HEK293T (cell line): ENCODE measurements around the gene TEC.
"Not testable (repeated sequence)": the region's sequence is repeated elsewhere in the genome, so short reads cannot be mapped to it uniquely, and the experiment has no call there.

Experiments used
- CTCF ChIA-PET: fragments of 350-600 bp; formaldehyde crosslinking; extraction: SDS; loops from one replicate; lab custom pipeline; 2021; ENCODE audit warnings: antibody characterized with exemption, inconsistent platforms; lab: Yijun Ruan, JAX
- POLR2A ChIA-PET: fragments of 350-600 bp; formaldehyde crosslinking; extraction: SDS; loops from one replicate; lab custom pipeline; 2020; ENCODE audit warnings: antibody characterized with exemption, inconsistent platforms; lab: Yijun Ruan, JAX
- DNase-seq: peaks from one replicate; pipeline ENCODE4 v3.0.0; 2012; ENCODE audit warnings: mixed read lengths; ENCODE audit errors: extremely low spot score
- ARNT ChIP-seq: fragments of 450-650 bp; IDR thresholded peaks from 2 replicates; pipeline ENCODE4 v1.6.1; 2017; ENCODE audit warnings: mild to moderate bottlenecking
- BHLHE40 ChIP-seq: fragments of 450-650 bp; IDR thresholded peaks from 2 replicates; pipeline ENCODE4 v1.6.1; 2016; ENCODE audit warnings: mild to moderate bottlenecking, moderate library complexity, borderline replicate concordance
- CTBP1 ChIP-seq: fragments of 450-650 bp; IDR thresholded peaks from 2 replicates; pipeline ENCODE4 v1.6.1; 2016; ENCODE audit warnings: borderline replicate concordance
- ELF4 ChIP-seq: fragments of 450-650 bp; IDR thresholded peaks from 2 replicates; pipeline ENCODE4 v1.6.1; 2017; ENCODE audit warnings: antibody characterized with exemption
- FOXA1 ChIP-seq: fragments of 450-650 bp; IDR thresholded peaks from 2 replicates; pipeline ENCODE4 v1.6.1; 2016; ENCODE audit warnings: mild to moderate bottlenecking
- FOXK2 ChIP-seq: fragments of 450-650 bp; IDR thresholded peaks from 2 replicates; pipeline ENCODE4 v1.6.1; 2016; ENCODE audit warnings: mild to moderate bottlenecking
- FOXM1 ChIP-seq: fragments of 450-650 bp; IDR thresholded peaks from 2 replicates; pipeline ENCODE4 v1.6.1; 2017; ENCODE audit warnings: mild to moderate bottlenecking, borderline replicate concordance
- HDGF ChIP-seq: fragments of 450-650 bp; IDR thresholded peaks from 2 replicates; pipeline ENCODE4 v1.6.1; 2017; ENCODE audit warnings: antibody characterized with exemption, borderline replicate concordance
- L3MBTL2 ChIP-seq: fragments of 450-650 bp; conservative IDR thresholded peaks from 2 replicates; pipeline ENCODE4 v1.6.1; 2016; ENCODE audit warnings: mild to moderate bottlenecking
- LEF1 ChIP-seq: fragments of 450-650 bp; IDR thresholded peaks from 2 replicates; pipeline ENCODE4 v1.6.1; 2017; ENCODE audit warnings: mild to moderate bottlenecking, borderline replicate concordance
- NFRKB ChIP-seq: fragments of 450-650 bp; IDR thresholded peaks from 2 replicates; pipeline ENCODE4 v1.6.1; 2016; ENCODE audit warnings: mild to moderate bottlenecking, moderate library complexity
- PKNOX1 ChIP-seq: fragments of 450-650 bp; IDR thresholded peaks from 2 replicates; pipeline ENCODE4 v1.6.1; 2016
- SP1 ChIP-seq: fragments of 450-650 bp; IDR thresholded peaks from 2 replicates; pipeline ENCODE4 v1.6.1; 2017
- SUZ12 ChIP-seq: fragments of 450-650 bp; IDR thresholded peaks from 2 replicates; pipeline ENCODE4 v1.6.1; 2016; ENCODE audit warnings: mild to moderate bottlenecking
- TARDBP ChIP-seq: fragments of 450-650 bp; IDR thresholded peaks from 2 replicates; pipeline ENCODE4 v1.6.1; 2016
- ZNF384 ChIP-seq: fragments of 450-650 bp; IDR thresholded peaks from 2 replicates; pipeline ENCODE4 v1.6.1; 2016

TEC gene

DNA sequence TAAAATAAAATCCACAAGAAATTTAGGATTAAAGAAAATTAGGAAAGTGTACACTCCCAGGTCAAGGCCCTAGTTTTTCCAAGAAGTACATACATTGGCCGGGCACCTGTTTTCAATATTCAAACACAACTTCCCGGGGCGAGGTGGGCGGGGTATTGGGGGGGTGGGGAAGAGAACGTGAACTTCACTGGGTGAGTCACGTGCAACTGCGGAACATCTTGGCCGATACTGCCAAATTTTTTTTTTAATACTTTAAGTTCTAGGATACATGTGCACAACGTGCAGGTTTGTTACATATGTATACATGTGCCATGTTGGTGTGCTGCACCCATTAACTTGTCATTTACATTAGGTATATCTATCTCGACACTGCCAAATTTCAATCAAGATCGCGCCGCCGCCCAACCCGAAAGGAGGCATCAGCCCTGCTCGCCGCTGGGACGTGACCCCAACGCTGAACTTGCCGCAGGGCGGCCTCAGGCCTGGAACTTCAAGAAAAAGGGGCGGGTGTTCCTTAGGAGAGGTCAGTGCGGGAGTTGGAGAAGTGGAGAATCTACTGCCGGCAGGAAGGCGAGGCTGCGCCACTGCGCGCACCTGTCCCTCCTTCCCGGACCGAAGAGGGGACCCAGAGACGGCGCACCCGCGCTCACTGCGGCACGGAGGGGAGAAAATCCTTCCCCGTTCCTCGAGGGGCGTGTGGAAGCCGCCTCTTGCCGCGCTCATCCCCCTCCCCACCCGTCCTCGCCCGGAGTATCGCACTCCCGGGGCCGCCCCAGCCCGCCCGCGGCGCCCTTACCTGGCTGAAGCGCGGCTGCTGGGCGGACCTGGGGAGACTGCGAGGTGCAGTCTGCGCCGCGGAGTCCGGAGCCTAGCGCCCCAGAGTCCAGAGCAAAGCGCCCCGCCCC lies at the start of gene TEC:
TSS of gene TEC (minus strand) at position 883 of the 905 bp plus-strand sequence. CDS start 41,224 bp downstream, outside the sequence.
- ChIA-PET POLR2A (no interaction called here), CTCF (no interaction called here)
- TF ChIP-seq PKNOX1 (no peak), L3MBTL2 (peak; percentile 59)
- peak; percentile 32 for DNase-seq

- peak; percentile 44 for DNase-seq
- ChIA-PET CTCF (no interaction called here), POLR2A (no interaction called here)
- TF ChIP-seq L3MBTL2, result no peak
- TF ChIP-seq SUZ12, result no peak
- TF ChIP-seq FOXM1, result no peak
- no peak for TF ChIP-seq FOXK2
- TF ChIP-seq NFRKB, result no peak
- TF ChIP-seq TARDBP, result no peak
- no peak for TF ChIP-seq LEF1
- no peak for TF ChIP-seq HDGF
- TF ChIP-seq CTBP1, result no peak
- no peak for TF ChIP-seq SP1
- TF ChIP-seq FOXA1, result no peak
- no peak for TF ChIP-seq PKNOX1
- no peak for TF ChIP-seq ARNT
- TF ChIP-seq ZNF384, result no peak
- no peak for TF ChIP-seq BHLHE40
- no peak for TF ChIP-seq ELF4
These were observed 46.3 kb upstream of the TEC start for GRCh38 chr4:48315728-48316630.

- POLR2A ChIA-PET, CTCF ChIA-PET, DNase-seq: not testable (repeated sequence)
These were observed 45.1 kb upstream of the TEC start for GRCh38 chr4:48314746-48315145.

DNA sequence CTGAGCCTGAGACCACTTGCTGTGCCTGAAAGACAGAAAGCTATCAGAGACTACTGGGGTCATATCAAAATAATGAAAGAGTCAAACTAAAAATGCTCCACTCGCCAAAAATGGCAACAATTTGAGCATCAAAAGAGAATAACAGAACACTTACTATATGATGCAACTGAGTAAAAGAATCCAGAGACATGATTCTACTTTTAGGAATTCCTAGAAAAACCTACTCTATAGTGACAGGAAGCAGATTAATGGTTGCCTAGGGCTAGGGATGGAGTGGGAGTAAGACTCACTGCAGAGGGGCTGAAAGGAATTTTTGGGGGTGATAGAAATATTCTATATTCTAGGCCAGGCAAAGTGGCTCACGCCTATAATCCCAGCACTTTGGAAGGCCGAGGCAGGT lies 42.3 kb upstream of the TEC start:
- CTCF ChIA-PET, result no interaction called here

GRCh38 chr4:48308901-48309300 lies 39.3 kb upstream of the TEC start:
- CTCF ChIA-PET, result interaction anchor here (0.6 to 0.8 kb wide), 2 partner anchors 18 to 19 kb away, joined by 3 read pairs; no protein-coding TSS in a partner anchor
- POLR2A ChIA-PET, result no interaction called here
- TF ChIP-seq FOXK2 (no peak), TARDBP (no peak), FOXA1 (no peak), ZNF384 (no peak), SP1 (no peak), FOXM1 (no peak), HDGF (no peak), ARNT (no peak), LEF1 (no peak), PKNOX1 (no peak), L3MBTL2 (no peak), CTBP1 (no peak), ELF4 (no peak), BHLHE40 (no peak), NFRKB (no peak), SUZ12 (no peak)
- no peak for DNase-seq

More for the DNA sequence above, 42.3 kb upstream of the TEC start:
- POLR2A ChIA-PET, result no interaction called here
- no peak for TF ChIP-seq ARNT
- TF ChIP-seq FOXM1, result no peak
- TF ChIP-seq L3MBTL2, result no peak
- no peak for TF ChIP-seq BHLHE40
- no peak for TF ChIP-seq PKNOX1
- TF ChIP-seq NFRKB, result no peak
- TF ChIP-seq HDGF, result no peak
- no peak for TF ChIP-seq ELF4
- TF ChIP-seq FOXK2, result no peak
- no peak for TF ChIP-seq SP1
- no peak for TF ChIP-seq CTBP1
- no peak for TF ChIP-seq LEF1
- DNase-seq, result no peak

GRCh38 chr4:48307528-48307927 lies 37.9 kb upstream of the TEC start:
- CTCF ChIA-PET, result no interaction called here
- DNase-seq, result no peak
- TF ChIP-seq ZNF384, result no peak
- POLR2A ChIA-PET, result no interaction called here
